HG03378 (cell line): Measurements from ENCODE around the gene TTC33.
"Not testable (repeated sequence)": the region's sequence is repeated elsewhere in the genome, so short reads cannot be mapped to it uniquely, and the experiment has no call there.

Experiments used
- ATAC-seq: cut with Tn5 transposase; IDR thresholded peaks from one replicate; pipeline ENCODE4 v1.9.1; 2021; ENCODE audit warnings: mild to moderate bottlenecking, moderate library complexity; ENCODE audit not compliant: unreplicated experiment

Gene TTC33

DNA sequence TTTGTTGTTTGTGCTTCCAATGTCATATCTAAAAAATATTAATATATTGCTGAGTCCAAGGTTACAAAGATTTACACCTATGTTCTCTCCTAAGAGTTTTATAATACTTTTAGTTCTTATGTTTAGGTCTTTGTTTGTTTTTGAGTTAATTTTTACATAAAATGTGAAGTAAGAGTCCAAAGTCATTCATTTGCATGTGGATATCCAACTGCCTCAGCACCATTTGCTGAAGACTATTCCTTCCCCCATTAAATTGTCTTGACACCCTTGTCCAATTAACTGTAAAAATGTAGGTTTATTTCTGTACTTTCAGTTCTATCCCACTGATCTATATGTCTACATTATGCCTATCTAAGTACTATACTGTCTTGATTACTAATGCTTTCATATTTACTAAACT, 35.7 kb downstream of the TTC33 start:
- no peak for ATAC-seq

- no peak for ATAC-seq
Measured at GRCh38 chr5:40717281-40717680, 38.5 kb downstream of the TTC33 start.

GRCh38 chr5:40716590-40716989, 39.2 kb downstream of the TTC33 start:
- ATAC-seq, result no peak

DNA sequence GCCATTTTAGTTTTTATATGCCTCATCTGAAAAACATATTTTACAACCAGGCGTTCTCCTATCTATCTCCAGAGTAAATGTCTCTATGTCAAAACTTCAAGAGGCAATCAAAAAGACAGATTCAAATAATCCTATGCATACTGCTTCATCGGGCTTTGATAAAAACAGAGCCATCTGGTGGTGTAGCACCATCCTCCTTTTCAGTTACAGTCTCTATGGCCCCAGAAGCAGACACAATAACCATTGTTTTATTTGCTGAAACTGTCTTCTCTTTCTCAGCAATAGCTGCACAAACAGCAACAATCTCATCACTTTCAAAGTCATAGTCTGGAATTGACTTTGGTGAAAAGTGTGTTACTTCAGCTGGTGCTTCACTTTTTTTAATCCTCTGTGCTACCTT, 39.8 kb downstream of the TTC33 start:
- ATAC-seq, result no peak

DNA sequence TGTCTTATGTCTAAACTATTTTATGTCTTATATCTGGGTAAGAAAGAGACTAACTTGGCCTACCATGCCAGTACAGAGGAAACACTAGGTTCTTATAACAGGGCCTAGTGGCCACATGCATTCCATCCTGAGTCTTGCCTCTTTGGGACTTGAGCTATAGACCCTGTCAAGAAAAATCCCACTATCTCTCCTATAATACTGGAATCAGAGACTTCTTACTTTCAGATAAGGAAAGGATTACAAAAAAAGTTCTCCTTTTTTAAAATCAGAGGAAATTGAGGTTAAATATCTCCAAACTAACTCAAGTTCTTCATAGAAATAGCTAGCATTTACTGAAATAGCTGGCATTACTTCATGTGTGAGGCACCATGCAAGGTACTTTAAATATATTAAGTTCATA, 41.8 kb downstream of the TTC33 start:
- no peak for ATAC-seq

DNA sequence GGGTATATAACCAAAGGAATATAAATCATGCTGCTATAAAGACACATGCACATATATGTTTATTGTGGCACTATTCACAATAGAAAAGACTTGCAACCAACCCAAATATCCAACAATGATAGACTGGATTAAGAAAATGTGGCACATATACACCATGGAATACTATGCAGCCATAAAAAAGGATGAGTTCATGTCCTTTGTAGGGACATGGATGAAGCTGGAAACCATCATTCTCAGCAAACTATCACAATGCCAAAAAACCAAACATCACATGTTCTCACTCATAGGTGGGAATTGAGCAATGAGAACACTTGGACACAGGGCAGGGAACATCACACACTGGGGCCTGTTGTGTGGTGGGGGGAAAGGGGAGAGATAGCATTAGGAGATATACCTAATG, 45.2 kb downstream of the TTC33 start:
- ATAC-seq, result not testable (repeated sequence)

- ATAC-seq, result not testable (repeated sequence)
Measured at GRCh38 chr5:40705484-40705883, 50.3 kb downstream of the TTC33 start.

DNA sequence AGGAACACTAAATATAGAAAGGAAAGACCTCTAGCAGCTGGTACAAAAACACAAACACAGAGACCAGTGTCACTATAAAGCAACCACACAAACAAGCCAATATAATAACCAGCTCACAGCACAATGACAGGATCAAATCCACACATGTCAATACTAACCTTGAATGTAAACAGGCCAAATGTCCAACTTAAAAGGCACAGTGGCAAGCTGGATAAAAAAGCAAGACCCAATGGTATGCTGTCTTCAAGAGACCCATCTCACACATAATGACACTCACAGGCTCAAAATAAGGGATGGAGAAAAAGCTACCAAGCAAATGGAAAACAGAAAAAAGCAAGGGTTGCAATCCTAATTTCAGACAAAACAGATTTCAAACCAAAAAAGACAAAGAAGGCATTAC, 53.7 kb downstream of the TTC33 start:
- not testable (repeated sequence) for ATAC-seq

DNA sequence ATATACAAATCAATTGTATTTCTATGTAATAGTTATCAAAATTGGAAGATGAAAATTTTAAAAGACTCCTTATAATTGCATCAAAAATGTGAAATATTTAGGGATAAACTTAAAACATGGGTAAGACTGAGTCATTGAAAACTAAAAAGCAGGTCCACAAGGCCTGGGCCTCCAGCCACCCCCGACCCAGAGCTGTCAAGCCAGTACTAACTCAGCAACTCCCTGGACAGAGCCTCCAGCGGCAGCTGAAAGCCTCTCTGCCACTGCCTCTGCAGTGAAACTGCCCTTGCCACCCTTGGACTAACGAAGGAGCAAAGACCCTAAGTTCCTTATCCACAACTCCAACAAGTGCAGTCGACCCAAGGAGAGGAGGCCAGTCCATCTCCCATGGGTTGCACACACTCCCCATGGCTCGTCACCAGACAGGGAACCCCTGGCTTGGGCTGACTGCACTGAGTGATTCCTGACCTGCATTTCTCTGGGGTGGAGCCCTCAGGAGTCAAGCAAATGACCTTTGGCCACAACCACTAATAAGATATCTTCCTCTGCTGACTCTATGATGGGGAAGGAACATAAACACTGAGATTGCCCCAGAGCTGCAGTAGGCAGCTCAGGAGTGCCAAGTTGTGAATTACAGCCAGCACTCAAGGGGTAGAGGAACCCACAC, 55.5 kb downstream of the TTC33 start:
- ATAC-seq, result no peak

GRCh38 chr5:40694433-40694832, 61.3 kb downstream of the TTC33 start:
- ATAC-seq, result no peak

DNA sequence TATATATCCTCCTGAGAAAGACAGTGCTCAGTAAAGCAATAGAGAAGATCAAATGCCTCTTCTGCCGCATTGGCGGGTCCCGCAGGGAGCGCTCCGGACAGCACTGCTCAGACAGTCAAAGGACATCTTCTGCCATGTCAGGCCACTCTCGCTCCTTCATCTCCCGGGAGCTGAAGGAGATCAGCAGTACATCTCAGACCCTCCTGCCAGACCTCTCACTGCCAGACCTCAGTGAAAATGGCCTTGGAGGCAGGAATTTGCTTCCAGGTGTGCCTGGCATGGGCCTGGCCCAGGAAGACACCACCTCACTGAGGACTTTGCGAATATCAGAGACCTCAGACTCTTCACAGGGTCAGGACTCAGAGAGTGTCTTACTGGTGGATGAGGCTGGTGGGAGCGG, 63.9 kb downstream of the TTC33 start:
- no peak for ATAC-seq

GRCh38 chr5:40690267-40690666, 65.5 kb downstream of the TTC33 start:
- ATAC-seq, result no peak

DNA sequence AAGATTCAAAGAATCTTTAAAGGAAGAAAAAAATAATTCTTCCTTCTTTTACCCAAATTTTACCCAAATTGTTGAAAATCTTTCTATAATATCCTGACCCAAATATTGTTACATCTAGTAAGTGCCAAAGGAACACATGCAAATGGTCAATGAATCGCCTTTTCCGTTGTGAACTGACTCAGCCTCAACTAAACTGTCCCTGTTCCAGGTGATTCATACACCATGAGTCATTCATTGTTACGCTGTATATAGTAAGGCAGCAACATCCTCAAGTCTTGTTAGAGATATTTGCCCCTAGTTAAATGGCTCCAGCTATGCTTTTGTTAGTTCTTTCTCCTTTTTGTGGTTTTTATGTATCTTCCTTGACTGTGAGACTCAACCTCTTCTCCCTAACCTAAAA, 66.3 kb downstream of the TTC33 start:
- ATAC-seq, result peak; percentile 72

DNA sequence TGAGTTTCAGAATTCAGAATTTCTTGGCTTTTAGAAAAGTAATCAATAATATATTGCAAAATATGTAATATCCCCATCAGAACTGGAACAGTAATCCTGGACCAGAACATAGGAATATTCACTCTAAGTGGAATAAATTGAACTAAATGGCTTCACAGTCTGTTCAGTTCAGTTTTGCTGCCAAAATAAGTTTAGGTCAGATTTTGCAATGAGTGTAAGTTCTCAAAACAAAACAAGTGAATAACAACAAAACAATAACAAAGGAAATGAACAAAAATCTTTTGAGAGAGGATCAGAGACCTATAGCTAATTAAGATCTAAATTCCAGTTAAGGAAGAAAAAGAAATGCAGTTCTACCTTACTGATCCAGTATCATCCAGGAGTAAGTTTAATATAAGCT, 66.8 kb downstream of the TTC33 start:
- no peak for ATAC-seq

DNA sequence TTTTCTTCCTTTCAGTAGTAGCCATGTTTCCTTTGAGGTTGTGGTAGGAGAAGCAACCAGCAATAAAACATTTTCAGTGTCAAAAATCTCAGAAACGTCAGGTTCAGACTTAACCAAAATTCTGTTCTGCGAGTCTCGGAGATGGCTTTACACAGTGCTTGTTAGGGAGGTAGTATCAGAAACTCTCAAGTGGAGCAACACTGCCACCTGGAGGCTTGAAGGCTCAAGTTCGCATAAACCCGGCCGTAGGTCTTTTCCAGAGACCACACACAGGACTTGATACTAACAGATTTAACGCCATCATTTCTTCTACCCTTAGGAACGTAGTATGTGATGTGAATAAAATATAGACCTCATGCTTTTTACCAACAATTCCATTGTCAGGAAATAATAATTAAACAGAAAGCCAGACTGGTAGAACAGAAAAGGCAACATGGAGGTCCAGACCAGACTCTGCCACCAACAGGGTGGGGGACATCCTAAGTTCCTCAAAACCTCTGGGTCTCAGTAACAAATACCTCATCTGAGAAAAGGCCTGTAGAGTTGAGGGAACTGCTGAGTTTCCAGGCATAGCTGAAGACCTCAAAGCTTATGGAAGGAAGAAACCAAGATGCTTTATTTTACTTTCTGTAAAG, 67.5 kb downstream of the TTC33 start:
- peak; percentile 85 for ATAC-seq

- no peak for ATAC-seq
Measured at GRCh38 chr5:40687321-40687720, 68.4 kb downstream of the TTC33 start.

DNA sequence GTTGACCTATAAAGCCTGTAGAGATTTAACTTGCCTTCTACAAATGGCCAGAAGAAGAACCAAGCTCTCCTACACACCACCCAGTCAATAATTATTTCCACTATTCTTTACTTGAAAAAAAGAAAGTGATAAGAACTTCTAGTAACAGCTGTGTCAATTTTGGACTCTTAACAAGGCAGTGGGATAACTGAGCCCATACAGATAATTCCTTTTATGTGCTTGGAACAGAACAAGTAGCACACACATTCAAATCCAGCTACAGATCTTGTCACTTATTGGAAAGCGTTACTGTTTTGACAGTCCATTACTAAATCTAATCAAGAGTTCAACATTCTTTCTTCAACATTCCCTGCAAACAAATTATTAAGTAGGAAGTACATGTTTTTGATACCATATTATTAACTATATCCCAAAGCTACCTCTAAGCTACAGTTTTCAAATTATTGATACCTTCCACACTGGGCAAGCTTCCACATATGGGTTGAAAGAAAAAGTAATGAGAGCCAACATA, 69.7 kb downstream of the TTC33 start:
- ATAC-seq, result no peak

DNA sequence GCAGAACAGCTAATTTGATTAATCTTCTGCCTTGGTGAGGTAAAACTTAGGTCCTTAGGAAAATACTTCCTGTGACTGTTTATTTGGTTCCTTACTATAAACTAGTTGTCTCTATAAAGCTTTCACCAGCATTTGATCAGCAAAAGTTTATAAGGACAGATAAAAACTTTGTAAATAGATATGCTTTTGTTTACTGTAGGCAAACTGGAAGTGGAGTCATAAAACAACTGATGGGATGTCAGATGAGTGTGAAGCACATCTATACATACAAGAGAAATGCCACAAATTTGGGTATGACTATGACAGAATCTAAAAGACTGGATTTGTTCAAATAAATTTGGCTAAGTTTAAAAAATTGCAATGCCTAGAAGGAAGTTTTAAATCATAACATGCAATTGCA, 70.6 kb downstream of the TTC33 start:
- no peak for ATAC-seq

GRCh38 chr5:40683305-40683704, 72.5 kb downstream of the TTC33 start:
- ATAC-seq, result no peak

- ATAC-seq, result no peak
Measured at GRCh38 chr5:40682154-40683017, 73.4 kb downstream of the TTC33 start.

GRCh38 chr5:40681363-40682153, 74.2 kb downstream of the TTC33 start:
- ATAC-seq, result peak; percentile 17
